Neural crest cell (in vitro differentiated cells): ENCODE data around the gene NDUFB11. TPM values are rescaled to one million over a fixed set of nuclear protein-coding genes. Genes with fewer than 3 reads are reported as not detected.
A peak's percentile ranks its signal among the peaks of the same experiment; 100 is the strongest.

Source experiments
- DNase-seq: peaks from one replicate; pipeline ENCODE4 v3.0.0; 2021; ENCODE audit warnings: low read depth, mixed read lengths, low spot score
- H3K27ac Mint-ChIP-seq: one replicate; pipeline ENCODE4 v1.8.0; 2021; ENCODE audit warnings: mild to moderate bottlenecking, mixed read lengths; ENCODE audit not compliant: unreplicated experiment
- H3K27me3 Mint-ChIP-seq: 2 replicates; pipeline ENCODE4 v1.8.0; 2021; ENCODE audit warnings: low read depth, mild to moderate bottlenecking, mixed read lengths
- H3K36me3 Mint-ChIP-seq: 2 replicates; pipeline ENCODE4 v1.8.0; 2021; ENCODE audit warnings: low read depth, mild to moderate bottlenecking, mixed read lengths
- H3K4me1 Mint-ChIP-seq: 2 replicates; pipeline ENCODE4 v1.8.0; 2021; ENCODE audit warnings: mixed read lengths
- H3K4me3 Mint-ChIP-seq: one replicate; pipeline ENCODE4 v1.8.0; 2021; ENCODE audit warnings: mild to moderate bottlenecking, mixed read lengths
- H3K9me3 Mint-ChIP-seq: 2 replicates; pipeline ENCODE4 v1.8.0; 2021; ENCODE audit warnings: mixed read lengths
- total RNA-seq: library from RNA; stranded (reverse); gene quantifications from 2 replicates; pipeline ENCODE4 v1.2.1, GENCODE V29; 2021
- TF ChIP-seq, protein P1 (sequence below): fragments of 200-600 bp; sonication (generic); conservative IDR thresholded peaks from 2 replicates; pipeline ENCODE4 v1.5.0; 2021; ENCODE audit warnings: antibody characterized with exemption, mild to moderate bottlenecking

NDUFB11 gene
- total RNA-seq, 1 donor from 2014 or later = 115 TPM

GRCh38 chrX:47190445-47191269 lies 46.2 kb upstream of the NDUFB11 start:
- Mint-ChIP-seq H3K27ac (peak overlapping the region; percentile 93), H3K4me3 (peak overlapping the region; percentile 92), H3K4me1 (peaks cover 47% of the 10 kb centered on the region), H3K36me3 (peaks cover 8% of the 10 kb centered on the region), H3K9me3 (peaks cover 3% of the 10 kb centered on the region), H3K27me3 (peaks cover 9% of the 10 kb centered on the region)
- TF ChIP-seq, protein P1, sequence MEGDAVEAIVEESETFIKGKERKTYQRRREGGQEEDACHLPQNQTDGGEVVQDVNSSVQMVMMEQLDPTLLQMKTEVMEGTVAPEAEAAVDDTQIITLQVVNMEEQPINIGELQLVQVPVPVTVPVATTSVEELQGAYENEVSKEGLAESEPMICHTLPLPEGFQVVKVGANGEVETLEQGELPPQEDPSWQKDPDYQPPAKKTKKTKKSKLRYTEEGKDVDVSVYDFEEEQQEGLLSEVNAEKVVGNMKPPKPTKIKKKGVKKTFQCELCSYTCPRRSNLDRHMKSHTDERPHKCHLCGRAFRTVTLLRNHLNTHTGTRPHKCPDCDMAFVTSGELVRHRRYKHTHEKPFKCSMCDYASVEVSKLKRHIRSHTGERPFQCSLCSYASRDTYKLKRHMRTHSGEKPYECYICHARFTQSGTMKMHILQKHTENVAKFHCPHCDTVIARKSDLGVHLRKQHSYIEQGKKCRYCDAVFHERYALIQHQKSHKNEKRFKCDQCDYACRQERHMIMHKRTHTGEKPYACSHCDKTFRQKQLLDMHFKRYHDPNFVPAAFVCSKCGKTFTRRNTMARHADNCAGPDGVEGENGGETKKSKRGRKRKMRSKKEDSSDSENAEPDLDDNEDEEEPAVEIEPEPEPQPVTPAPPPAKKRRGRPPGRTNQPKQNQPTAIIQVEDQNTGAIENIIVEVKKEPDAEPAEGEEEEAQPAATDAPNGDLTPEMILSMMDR = no peak
- DNase-seq = peak; percentile 76

DNA sequence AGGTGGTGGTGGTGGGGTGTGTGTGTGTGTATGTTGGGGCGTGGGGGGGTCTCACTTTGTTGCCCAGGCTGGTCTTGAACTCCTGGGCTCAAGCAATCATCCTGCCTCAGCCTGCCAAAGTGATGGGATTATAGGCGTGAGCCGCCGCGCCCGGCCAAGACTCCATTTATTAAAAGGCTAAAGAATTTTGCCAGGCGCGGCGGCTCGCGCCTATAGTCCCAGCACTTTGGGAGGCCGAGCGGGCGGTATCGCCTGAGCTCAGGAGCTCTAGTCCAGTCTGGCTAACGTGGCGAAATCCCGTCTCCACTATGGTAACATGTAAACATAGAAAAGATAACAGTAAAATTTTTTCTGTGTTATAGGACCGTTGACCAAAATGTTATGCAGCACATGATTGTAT lies 45.4 kb upstream of the NDUFB11 start:
- TF ChIP-seq, protein P1 = no peak
- Mint-ChIP-seq H3K27me3 (peaks cover 9% of the 10 kb centered on the region), H3K4me3 (peak overlapping the region; percentile 92), H3K4me1 (peaks cover 40% of the 10 kb centered on the region), H3K36me3 (peaks cover 7% of the 10 kb centered on the region), H3K9me3 (peaks cover 3% of the 10 kb centered on the region), H3K27ac (no peak overlapping the region)
- DNase-seq = no peak

GRCh38 chrX:47187106-47187677 lies 42.7 kb upstream of the NDUFB11 start:
- peaks cover 3% of the 10 kb centered on the region for H3K9me3 Mint-ChIP-seq
- TF ChIP-seq, protein P1 = no peak
- no peak for DNase-seq
- no peak overlapping the region for H3K4me3 Mint-ChIP-seq
- peaks cover 6% of the 10 kb centered on the region for H3K36me3 Mint-ChIP-seq
- peaks cover 18% of the 10 kb centered on the region for H3K4me1 Mint-ChIP-seq
- H3K27ac Mint-ChIP-seq = no peak overlapping the region
- peaks cover 9% of the 10 kb centered on the region for H3K27me3 Mint-ChIP-seq

- Mint-ChIP-seq H3K27me3 (peaks cover 8% of the 10 kb centered on the region), H3K9me3 (peaks cover 3% of the 10 kb centered on the region), H3K36me3 (peaks cover 6% of the 10 kb centered on the region), H3K4me3 (no peak overlapping the region), H3K4me1 (peaks cover 10% of the 10 kb centered on the region), H3K27ac (no peak overlapping the region)
- TF ChIP-seq, protein P1 = no peak
- DNase-seq = no peak
Observed at GRCh38 chrX:47186096-47186740, 41.7 kb upstream of the NDUFB11 start.

DNA sequence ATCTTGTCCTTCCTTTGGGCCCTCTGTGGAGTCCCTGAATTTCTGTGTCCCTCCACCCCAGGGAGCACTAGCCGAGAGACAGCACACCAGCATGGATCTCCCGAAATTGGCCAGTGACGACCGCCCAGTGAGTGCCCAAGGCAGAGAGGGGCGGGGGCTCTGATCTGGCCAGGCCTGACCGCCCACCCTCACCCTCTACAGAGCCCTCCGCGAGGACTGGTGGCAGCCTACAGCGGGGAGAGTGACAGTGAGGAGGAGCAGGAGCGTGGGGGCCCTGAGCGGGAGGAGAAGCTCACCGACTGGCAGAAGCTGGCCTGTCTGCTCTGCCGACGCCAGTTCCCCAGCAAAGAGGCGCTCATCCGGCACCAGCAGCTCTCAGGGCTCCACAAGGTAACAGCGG lies 40.7 kb upstream of the NDUFB11 start:
- Mint-ChIP-seq H3K27ac (no peak overlapping the region), H3K4me3 (no peak overlapping the region), H3K9me3 (no peaks in the 10 kb centered on the region), H3K4me1 (peaks cover under 1% of the 10 kb centered on the region), H3K27me3 (no peaks in the 10 kb centered on the region), H3K36me3 (peaks cover 6% of the 10 kb centered on the region)
- TF ChIP-seq, protein P1 = no peak
- DNase-seq = no peak
